HEK293T (cell line): Measurements from ENCODE around the gene CDH20.

Experiments used
- CTCF ChIA-PET: fragments of 350-600 bp; formaldehyde crosslinking; extraction: SDS; loops from one replicate; lab custom pipeline; 2021; ENCODE audit warnings: antibody characterized with exemption, inconsistent platforms; lab: Yijun Ruan, JAX
- POLR2A ChIA-PET: fragments of 350-600 bp; formaldehyde crosslinking; extraction: SDS; loops from one replicate; lab custom pipeline; 2020; ENCODE audit warnings: antibody characterized with exemption, inconsistent platforms; lab: Yijun Ruan, JAX
- DNase-seq: peaks from one replicate; pipeline ENCODE4 v3.0.0; 2012; ENCODE audit warnings: mixed read lengths; ENCODE audit errors: extremely low spot score
- ARNT ChIP-seq: fragments of 450-650 bp; IDR thresholded peaks from 2 replicates; pipeline ENCODE4 v1.6.1; 2017; ENCODE audit warnings: mild to moderate bottlenecking
- BHLHE40 ChIP-seq: fragments of 450-650 bp; IDR thresholded peaks from 2 replicates; pipeline ENCODE4 v1.6.1; 2016; ENCODE audit warnings: mild to moderate bottlenecking, moderate library complexity, borderline replicate concordance
- CTBP1 ChIP-seq: fragments of 450-650 bp; IDR thresholded peaks from 2 replicates; pipeline ENCODE4 v1.6.1; 2016; ENCODE audit warnings: borderline replicate concordance
- ELF4 ChIP-seq: fragments of 450-650 bp; IDR thresholded peaks from 2 replicates; pipeline ENCODE4 v1.6.1; 2017; ENCODE audit warnings: antibody characterized with exemption
- FOXA1 ChIP-seq: fragments of 450-650 bp; IDR thresholded peaks from 2 replicates; pipeline ENCODE4 v1.6.1; 2016; ENCODE audit warnings: mild to moderate bottlenecking
- FOXK2 ChIP-seq: fragments of 450-650 bp; IDR thresholded peaks from 2 replicates; pipeline ENCODE4 v1.6.1; 2016; ENCODE audit warnings: mild to moderate bottlenecking
- FOXM1 ChIP-seq: fragments of 450-650 bp; IDR thresholded peaks from 2 replicates; pipeline ENCODE4 v1.6.1; 2017; ENCODE audit warnings: mild to moderate bottlenecking, borderline replicate concordance
- HDGF ChIP-seq: fragments of 450-650 bp; IDR thresholded peaks from 2 replicates; pipeline ENCODE4 v1.6.1; 2017; ENCODE audit warnings: antibody characterized with exemption, borderline replicate concordance
- L3MBTL2 ChIP-seq: fragments of 450-650 bp; conservative IDR thresholded peaks from 2 replicates; pipeline ENCODE4 v1.6.1; 2016; ENCODE audit warnings: mild to moderate bottlenecking
- LEF1 ChIP-seq: fragments of 450-650 bp; IDR thresholded peaks from 2 replicates; pipeline ENCODE4 v1.6.1; 2017; ENCODE audit warnings: mild to moderate bottlenecking, borderline replicate concordance
- NFRKB ChIP-seq: fragments of 450-650 bp; IDR thresholded peaks from 2 replicates; pipeline ENCODE4 v1.6.1; 2016; ENCODE audit warnings: mild to moderate bottlenecking, moderate library complexity
- SP1 ChIP-seq: fragments of 450-650 bp; IDR thresholded peaks from 2 replicates; pipeline ENCODE4 v1.6.1; 2017
- SUZ12 ChIP-seq: fragments of 450-650 bp; IDR thresholded peaks from 2 replicates; pipeline ENCODE4 v1.6.1; 2016; ENCODE audit warnings: mild to moderate bottlenecking
- TARDBP ChIP-seq: fragments of 450-650 bp; IDR thresholded peaks from 2 replicates; pipeline ENCODE4 v1.6.1; 2016
- ZNF384 ChIP-seq: fragments of 450-650 bp; IDR thresholded peaks from 2 replicates; pipeline ENCODE4 v1.6.1; 2016
- TF ChIP-seq, protein P1 (sequence below): fragments of 450-650 bp; IDR thresholded peaks from 2 replicates; pipeline ENCODE4 v1.6.1; 2016

Gene CDH20

DNA sequence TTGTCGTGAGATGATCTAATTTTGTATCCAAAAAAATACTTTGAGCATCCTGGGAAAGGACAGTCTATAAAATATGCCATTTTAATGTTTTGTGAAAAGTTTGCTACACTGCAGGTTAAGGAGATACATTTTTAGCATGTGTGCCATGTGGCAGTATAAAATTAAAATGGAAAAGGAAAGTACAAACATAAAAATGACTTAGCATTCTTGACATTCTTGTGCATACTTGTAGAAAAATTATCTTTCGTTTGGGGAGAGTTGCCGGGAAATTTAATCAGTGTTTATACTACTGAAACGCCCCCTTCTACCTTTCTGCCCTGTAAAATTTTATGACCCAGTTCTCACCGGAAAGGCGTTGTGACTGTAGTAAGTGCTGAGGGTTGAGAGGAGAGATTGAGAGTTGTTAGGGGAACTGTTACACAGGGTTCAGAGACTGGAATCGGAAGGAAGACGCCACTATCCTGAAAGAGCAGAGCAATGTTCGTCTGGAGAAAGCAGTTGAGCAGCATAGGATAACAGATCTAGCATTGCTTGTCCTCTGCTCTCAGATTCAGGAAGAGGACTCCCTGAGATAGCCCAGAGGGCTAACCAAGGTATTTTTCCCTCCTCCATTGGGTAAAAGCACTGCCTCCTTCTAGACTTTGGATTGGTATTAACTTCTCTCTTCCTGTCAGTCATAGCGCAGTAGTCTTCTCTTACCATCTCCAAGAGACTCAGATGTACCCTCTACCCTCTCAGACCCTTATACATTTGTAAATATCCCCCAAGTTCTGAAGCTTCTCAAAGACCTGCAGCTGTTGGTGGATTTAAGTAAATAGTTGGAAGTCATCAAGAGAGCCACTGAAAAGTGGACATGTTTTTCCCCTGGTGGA is 2.7 kb downstream of the CDH20 start:
- POLR2A ChIA-PET = no interaction called here
- CTCF ChIA-PET = interaction anchor here (0.7 kb wide), 1 partner anchor 136 kb away, joined by 3 read pairs; no protein-coding TSS in a partner anchor

DNA sequence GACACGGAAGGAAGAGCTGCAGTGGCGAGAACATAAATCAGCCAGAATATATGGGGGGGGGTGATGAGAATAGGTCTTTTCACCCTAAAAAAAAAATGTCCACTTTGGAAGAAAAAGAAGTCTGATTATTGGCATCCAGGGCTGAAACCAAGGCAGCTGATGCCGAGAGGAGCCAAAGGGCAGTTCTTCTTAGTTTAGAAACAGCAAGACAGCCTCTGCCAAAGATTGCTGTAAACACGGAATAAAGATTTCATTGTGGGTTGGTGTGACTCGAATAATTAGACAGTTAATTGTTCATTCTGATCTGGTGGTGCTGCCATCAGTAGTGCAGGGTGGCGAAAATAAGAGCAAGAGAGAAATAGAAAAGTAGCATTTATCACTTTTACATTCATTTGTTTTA is 3.5 kb downstream of the CDH20 start:
- POLR2A ChIA-PET = no interaction called here
- CTCF ChIA-PET = interaction anchor here (0.7 kb wide), 1 partner anchor 135 kb away, joined by 3 read pairs; no protein-coding TSS in a partner anchor
- DNase-seq = no peak
- TF ChIP-seq BHLHE40 (no peak), ELF4 (no peak), FOXK2 (no peak), TARDBP (no peak), FOXA1 (no peak), SP1 (no peak), ARNT (no peak), SUZ12 (no peak), HDGF (no peak), LEF1 (no peak), ZNF384 (no peak), FOXM1 (no peak), NFRKB (no peak), L3MBTL2 (no peak)
- TF ChIP-seq, protein P1, sequence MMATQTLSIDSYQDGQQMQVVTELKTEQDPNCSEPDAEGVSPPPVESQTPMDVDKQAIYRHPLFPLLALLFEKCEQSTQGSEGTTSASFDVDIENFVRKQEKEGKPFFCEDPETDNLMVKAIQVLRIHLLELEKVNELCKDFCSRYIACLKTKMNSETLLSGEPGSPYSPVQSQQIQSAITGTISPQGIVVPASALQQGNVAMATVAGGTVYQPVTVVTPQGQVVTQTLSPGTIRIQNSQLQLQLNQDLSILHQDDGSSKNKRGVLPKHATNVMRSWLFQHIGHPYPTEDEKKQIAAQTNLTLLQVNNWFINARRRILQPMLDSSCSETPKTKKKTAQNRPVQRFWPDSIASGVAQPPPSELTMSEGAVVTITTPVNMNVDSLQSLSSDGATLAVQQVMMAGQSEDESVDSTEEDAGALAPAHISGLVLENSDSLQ = no peak

More for the DNA sequence above, 2.7 kb downstream of the CDH20 start:
- DNase-seq = peak; percentile 7
- no peak for TF ChIP-seq NFRKB

DNA sequence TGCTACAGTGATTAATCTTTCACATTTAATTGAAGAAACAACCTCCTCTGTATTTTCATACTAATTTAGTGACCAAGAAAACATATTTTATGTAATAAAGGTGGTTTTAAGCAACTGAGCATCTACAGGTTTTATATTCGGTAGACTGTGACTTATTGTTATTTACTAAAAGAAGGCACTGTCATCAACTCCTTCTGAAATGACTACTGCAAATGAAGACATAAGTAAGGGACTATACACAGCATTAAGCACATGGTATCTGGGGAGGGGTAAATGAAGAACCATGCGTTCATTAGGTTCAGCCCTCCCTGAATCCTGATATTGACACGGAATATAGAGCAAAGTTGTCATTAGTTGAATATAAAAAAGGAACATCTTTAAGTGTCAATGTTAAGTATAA is 4.3 kb downstream of the CDH20 start:
- POLR2A ChIA-PET = no interaction called here
- no peak for TF ChIP-seq ARNT
- no peak for TF ChIP-seq BHLHE40
- no peak for TF ChIP-seq LEF1
- TF ChIP-seq, protein P1 = no peak
- no peak for TF ChIP-seq ELF4
- no peak for TF ChIP-seq FOXK2
- DNase-seq = no peak
- CTCF ChIA-PET = no interaction called here

DNA sequence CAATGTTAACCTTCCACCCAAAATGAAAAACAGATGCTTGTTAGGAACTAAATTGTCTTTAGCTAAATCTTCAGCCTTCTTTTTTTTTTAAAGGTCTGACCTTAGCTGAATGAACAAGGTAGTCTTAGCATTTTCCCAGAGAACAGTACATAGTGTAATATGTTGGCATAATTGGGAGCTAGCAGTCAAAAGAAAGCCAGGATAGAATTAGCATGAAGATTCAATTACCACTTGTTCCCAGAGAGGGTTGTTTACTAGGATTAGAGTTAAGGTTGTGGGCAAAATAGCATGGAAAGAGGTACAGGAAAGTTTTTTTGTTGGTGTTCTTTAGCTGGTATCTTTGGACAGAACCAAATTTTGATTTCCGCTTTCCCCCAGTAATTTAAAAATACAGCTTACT is 6.9 kb downstream of the CDH20 start:
- ChIA-PET POLR2A (no interaction called here), CTCF (no interaction called here)

DNA sequence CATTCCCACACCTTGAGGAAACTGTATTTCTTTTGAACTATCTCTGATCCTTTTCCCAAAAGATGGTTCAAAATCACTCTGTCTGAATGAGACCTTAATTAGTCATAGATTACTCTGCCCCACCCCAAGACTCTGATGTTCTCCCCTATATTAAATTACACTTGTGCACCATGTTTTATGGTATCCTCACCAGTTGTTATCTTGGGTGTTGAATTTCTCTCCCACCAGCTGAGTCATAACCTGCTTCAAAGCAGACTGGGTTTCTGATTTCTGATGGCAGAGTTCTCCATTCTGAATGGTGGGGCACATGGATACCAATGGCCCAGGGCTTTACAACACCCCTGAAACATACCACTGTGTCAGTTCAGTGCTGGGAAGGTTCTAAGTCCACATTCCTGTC is 15.0 kb downstream of the CDH20 start:
- ChIA-PET POLR2A (no interaction called here), CTCF (no interaction called here)
- no peak for DNase-seq
- TF ChIP-seq NFRKB (no peak), ELF4 (no peak), ZNF384 (no peak), SUZ12 (no peak), TARDBP (no peak), HDGF (no peak), LEF1 (no peak), CTBP1 (no peak), FOXA1 (no peak), BHLHE40 (no peak), SP1 (no peak), FOXK2 (no peak), ARNT (no peak), L3MBTL2 (no peak)
- TF ChIP-seq, protein P1 = no peak

More for the DNA sequence above, 6.9 kb downstream of the CDH20 start:
- TF ChIP-seq TARDBP (no peak), NFRKB (no peak), ARNT (no peak), BHLHE40 (no peak)
- no peak for DNase-seq

DNA sequence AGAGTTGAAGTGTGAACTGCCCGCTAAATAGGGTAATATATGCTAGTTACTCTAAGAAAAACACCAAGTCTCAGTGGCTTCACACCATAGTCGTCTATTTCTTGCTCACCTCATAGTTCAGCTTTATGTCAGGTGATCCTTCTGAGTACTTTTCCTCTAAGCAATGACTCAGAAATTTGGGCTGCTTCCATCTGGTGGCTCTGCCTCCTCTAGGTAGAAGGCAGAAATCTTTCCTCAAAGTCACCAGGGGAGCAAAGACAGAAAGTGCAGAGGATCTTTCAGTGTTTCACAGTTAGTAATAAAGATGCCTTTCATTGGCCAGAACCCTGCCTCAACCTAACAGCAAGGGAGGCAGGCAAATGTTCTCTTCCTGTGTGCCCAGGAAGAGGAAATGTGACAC is 17.3 kb downstream of the CDH20 start:
- ChIA-PET POLR2A (no interaction called here), CTCF (no interaction called here)
- no peak for TF ChIP-seq FOXK2
- no peak for TF ChIP-seq BHLHE40
- no peak for TF ChIP-seq LEF1
- TF ChIP-seq FOXA1 = no peak
- no peak for TF ChIP-seq FOXM1
- no peak for TF ChIP-seq HDGF
- TF ChIP-seq SUZ12 = no peak
- TF ChIP-seq NFRKB = no peak
- TF ChIP-seq L3MBTL2 = no peak
- TF ChIP-seq TARDBP = no peak
- no peak for TF ChIP-seq ZNF384
- TF ChIP-seq, protein P1 = no peak
- no peak for TF ChIP-seq SP1
- no peak for TF ChIP-seq ELF4
- TF ChIP-seq ARNT = no peak
- DNase-seq = no peak
